GM21737 (cell line): ENCODE measurements around the gene LRRC14B.
"Not testable (repeated sequence)": the region's sequence is repeated elsewhere in the genome, so short reads cannot be mapped to it uniquely, and the experiment has no call there.

Experiments used
- ATAC-seq: cut with Tn5 transposase; IDR thresholded peaks from one replicate; pipeline ENCODE4 v1.9.1; 2021; ENCODE audit warnings: mild to moderate bottlenecking, moderate library complexity; ENCODE audit not compliant: unreplicated experiment

The LRRC14B gene

GRCh38 chr5:159448-160172, 31.7 kb upstream of the LRRC14B start:
- ATAC-seq, result no peak

GRCh38 chr5:160173-160510, 31.2 kb upstream of the LRRC14B start:
- no peak for ATAC-seq

- no peak for ATAC-seq
Measured at GRCh38 chr5:160921-161802, 30.1 kb upstream of the LRRC14B start.

DNA sequence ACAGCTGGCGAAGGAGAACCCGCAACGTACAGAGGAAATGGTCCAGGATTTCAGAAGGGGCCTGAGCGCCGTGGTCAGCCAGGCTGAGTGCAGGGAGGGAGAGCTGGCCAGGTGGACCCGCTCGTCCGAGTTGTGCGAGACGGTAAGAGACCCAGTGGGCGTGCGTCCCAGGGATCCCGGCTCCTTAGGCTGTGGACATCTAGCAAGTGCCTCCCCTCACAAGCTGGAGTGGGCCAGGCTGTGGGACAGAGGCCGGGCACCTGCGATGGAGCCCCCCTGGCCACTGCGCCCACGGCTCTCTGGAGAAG, 29.5 kb upstream of the LRRC14B start:
- ATAC-seq, result no peak

- ATAC-seq, result no peak
Measured at GRCh38 chr5:162190-162564, 29.1 kb upstream of the LRRC14B start.

- no peak for ATAC-seq
Measured at GRCh38 chr5:162565-163337, 28.5 kb upstream of the LRRC14B start.

DNA sequence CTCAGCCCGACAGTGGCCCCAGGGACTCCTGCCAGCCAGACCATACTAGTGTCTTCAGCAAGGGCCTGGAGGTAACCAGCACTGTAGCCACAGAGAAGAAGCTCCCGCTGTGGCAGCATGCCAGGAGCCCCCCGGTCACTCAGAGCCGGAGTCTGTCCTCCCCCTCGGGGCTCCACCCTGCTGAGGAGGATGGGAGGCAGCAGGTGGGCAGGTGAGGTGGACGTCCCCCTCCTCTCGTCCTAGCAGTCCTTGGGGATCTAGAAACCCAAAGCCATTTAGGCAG, 28.0 kb upstream of the LRRC14B start:
- no peak for ATAC-seq

DNA sequence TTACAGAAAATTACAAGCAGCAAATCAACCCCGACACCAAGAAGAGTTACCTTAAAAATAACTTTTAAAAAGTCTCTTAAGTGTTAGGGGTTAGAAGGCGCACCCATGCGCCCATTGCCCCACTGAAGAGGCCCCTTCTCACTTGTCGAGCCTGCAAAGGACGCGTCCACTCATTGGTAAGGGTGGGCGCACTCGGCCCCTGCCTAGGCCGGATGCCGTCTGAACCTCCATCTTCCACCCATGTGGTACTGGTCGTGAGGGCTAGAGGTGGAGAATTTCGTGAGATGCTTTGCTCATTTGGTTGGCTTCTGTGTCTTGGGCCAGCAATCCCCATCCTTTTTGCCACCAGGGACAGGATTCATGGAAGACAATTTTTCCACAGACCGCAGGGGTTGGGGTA, 27.5 kb upstream of the LRRC14B start:
- ATAC-seq, result no peak

DNA sequence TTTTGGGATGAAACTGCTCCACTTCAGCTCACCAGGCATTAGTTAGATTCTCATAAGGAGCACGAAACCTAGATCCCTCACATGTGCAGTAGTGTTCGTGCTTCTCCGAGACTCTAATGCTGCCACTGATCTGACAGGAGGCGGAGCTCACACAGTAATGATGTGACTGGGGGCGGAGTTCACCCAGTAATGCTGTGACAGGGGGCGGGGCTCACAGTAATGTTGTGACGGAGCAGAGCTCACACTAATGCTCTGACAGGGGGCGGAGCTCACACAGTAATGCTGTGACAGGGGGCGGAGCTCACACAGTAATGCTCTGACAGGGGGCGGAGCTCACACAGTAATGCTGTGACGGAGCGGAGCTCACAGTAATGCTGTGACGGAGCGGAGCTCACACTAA, 27.1 kb upstream of the LRRC14B start:
- no peak for ATAC-seq

DNA sequence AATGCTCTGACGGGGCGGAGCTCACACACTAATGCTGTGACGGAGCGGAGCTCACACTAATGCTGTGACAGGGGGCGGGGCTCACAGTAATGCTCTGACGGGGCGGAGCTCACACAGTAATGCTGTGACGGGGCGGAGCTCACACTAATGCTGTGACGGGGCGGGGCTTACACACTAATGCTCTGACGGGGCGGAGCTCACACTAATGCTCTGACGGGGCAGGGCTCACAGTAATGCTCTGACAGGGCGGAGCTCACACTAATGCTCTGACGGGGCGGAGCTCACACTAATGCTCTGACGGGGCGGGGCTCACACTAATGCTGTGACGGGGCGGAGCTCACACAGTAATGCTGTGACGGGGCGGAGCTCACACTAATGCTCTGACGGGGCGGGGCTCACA, 26.5 kb upstream of the LRRC14B start:
- ATAC-seq, result not testable (repeated sequence)

- no peak for ATAC-seq
Measured at GRCh38 chr5:166441-167372, 24.6 kb upstream of the LRRC14B start.

- no peak for ATAC-seq
Measured at GRCh38 chr5:167511-167910, 23.8 kb upstream of the LRRC14B start.

- no peak for ATAC-seq
Measured at GRCh38 chr5:167982-168660, 23.2 kb upstream of the LRRC14B start.

GRCh38 chr5:169071-169727, 22.1 kb upstream of the LRRC14B start:
- no peak for ATAC-seq

- ATAC-seq, result no peak
Measured at GRCh38 chr5:169728-170094, 21.6 kb upstream of the LRRC14B start.

GRCh38 chr5:170971-171800, 20.1 kb upstream of the LRRC14B start:
- no peak for ATAC-seq

DNA sequence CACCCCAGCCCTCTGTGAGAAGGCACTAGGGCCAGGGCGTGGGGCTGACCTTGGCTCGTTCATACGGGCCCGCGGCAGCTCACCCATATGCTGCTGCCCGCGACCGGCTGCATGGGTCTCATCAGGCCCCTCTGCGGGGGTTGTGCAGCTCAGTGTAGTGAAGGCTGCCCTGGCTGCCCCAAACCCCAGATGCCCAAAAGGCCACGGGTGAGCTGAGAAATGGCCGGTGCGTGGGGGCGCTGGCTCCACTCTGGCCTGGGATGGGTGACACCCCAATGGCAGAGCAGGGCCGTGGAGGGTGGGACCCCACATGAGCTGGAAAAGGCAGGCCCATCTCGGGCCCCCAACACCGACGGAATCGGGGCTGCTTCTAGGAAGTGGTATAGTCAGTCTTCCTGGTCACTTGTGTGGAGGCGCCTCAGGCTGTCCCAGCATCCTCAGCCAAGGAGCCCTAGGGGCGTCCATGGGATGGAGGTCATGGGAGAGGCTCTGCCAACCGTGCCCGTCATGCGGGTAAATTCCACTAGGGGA, 19.4 kb upstream of the LRRC14B start:
- no peak for ATAC-seq

DNA sequence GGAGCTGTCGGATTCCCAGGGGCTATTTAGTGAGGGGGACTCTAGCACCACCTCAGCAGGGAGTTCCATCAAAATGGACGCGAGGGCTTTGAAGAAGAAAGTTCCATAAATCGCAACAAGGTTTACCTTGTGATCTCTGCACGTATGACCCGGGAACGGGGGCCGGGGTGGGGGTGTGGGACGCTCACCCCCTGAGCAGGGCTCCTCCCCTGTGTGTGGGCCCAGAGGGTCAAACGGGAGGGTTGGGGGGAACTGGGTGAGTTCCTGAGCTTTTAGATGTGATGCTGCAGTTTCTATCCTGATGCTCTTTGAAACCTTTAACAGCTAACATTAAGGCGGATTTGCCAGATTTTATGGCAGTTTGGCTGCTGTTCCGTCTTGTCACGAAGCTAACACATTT, 18.9 kb upstream of the LRRC14B start:
- ATAC-seq, result no peak

DNA sequence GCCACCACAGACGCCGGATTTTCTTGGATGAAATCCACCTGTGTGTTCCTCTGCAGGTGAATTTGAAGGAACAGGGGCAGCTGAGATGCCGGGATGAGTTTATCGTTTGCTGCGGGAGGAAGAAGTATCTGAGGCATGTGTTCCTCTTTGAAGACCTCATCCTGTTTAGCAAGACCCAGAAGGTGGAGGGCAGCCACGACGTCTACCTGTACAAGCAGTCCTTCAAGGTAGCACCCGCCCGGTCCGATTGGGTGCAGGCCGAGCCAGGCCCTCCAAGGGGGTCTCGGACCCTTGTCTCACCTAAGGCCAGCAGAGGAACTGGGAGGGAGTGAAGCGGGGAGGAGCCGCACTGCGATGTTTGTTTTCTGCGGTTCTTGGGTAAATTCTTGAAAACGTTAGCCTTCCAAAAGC, 18.4 kb upstream of the LRRC14B start:
- ATAC-seq, result no peak
